CD4-positive, alpha-beta T cell treated with Interleukin-4 for 1 hour (primary cell): ENCODE measurements around the gene TCERG1L.

Source experiments
- DNase-seq, 2 donors: peaks; one replicate each; pipeline ENCODE4 v3.0.0-alpha.2; 2020 to 2022

The TCERG1L gene

GRCh38 chr10:131269776-131270460, 41.6 kb downstream of the TCERG1L start:
- no peak for DNase-seq

GRCh38 chr10:131267814-131268095, 43.8 kb downstream of the TCERG1L start:
- DNase-seq, result no peak

GRCh38 chr10:131266936-131267813, 44.3 kb downstream of the TCERG1L start:
- no peak for DNase-seq

- no peak for DNase-seq
These were observed 47.3 kb downstream of the TCERG1L start for GRCh38 chr10:131264110-131264788.

- DNase-seq, result no peak
These were observed 49.5 kb downstream of the TCERG1L start for GRCh38 chr10:131261890-131262475.

- DNase-seq, result no peak
These were observed 50.9 kb downstream of the TCERG1L start for GRCh38 chr10:131260452-131261211.

GRCh38 chr10:131260031-131260430, 51.5 kb downstream of the TCERG1L start:
- DNase-seq, result no peak

GRCh38 chr10:131259535-131259934, 52.0 kb downstream of the TCERG1L start:
- no peak for DNase-seq

- DNase-seq, result no peak
These were observed 53.3 kb downstream of the TCERG1L start for GRCh38 chr10:131258256-131258655.

GRCh38 chr10:131257027-131257426, 54.5 kb downstream of the TCERG1L start:
- DNase-seq, result no peak

GRCh38 chr10:131254859-131255252, 56.7 kb downstream of the TCERG1L start:
- DNase-seq, result no peak

- no peak for DNase-seq
These were observed 57.3 kb downstream of the TCERG1L start for GRCh38 chr10:131253931-131254858.

GRCh38 chr10:131252567-131253276, 58.8 kb downstream of the TCERG1L start:
- no peak for DNase-seq

GRCh38 chr10:131251146-131251541, 60.4 kb downstream of the TCERG1L start:
- DNase-seq, result no peak

GRCh38 chr10:131250454-131251145, 60.9 kb downstream of the TCERG1L start:
- DNase-seq, result no peak

GRCh38 chr10:131249955-131250344, 61.6 kb downstream of the TCERG1L start:
- DNase-seq, result no peak

GRCh38 chr10:131249238-131249954, 62.1 kb downstream of the TCERG1L start:
- DNase-seq, result no peak

- no peak for DNase-seq
These were observed 63.0 kb downstream of the TCERG1L start for GRCh38 chr10:131248376-131249165.

GRCh38 chr10:131247873-131248272, 63.6 kb downstream of the TCERG1L start:
- DNase-seq, result no peak
